CD4-positive, alpha-beta T cell treated with Interleukin-1 beta for 1 hour (primary cell): ENCODE data around the gene ZC3H18.
"Not testable (repeated sequence)": the region's sequence is repeated elsewhere in the genome, so short reads cannot be mapped to it uniquely, and the experiment has no call there.

ENCODE experiments used
- DNase-seq, 2 donors: peaks; one replicate each; pipeline ENCODE4 v3.0.0-alpha.2; 2020 to 2022

The ZC3H18 gene

DNA sequence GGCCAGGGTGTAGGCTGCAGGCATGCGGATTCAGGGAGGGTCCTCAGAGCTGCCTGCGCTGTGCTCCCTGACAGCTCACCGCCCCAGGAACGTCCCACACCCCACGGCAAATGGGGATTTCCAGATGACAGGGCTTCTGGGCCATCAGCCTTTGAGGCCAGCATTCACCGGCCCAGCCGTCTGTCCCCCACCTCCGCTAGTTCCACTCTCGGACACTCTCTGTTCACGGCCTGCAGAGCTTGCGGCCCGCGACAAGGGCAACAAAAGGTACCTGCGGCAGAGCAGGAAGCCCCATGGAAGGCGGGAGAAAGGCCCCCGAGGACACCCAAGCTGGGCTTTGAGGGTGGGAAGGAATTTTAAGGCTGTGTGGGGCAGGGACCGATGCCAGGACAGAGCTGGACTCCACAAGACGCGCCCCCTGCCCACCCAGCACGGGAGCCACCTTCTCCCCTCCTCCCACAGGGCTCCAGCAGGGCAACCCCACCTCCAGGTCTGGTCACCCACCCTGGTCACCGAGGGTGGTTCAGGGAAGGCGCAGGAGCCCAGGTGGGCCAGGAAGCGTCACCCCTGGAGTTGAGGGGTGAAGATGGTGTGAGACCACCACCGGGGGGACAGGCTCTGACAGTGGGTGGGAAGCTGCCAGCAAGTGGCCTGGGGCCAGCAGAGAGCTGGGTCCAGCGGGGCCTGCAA is 86.2 kb downstream of the ZC3H18 start:
- no peak for DNase-seq

DNA sequence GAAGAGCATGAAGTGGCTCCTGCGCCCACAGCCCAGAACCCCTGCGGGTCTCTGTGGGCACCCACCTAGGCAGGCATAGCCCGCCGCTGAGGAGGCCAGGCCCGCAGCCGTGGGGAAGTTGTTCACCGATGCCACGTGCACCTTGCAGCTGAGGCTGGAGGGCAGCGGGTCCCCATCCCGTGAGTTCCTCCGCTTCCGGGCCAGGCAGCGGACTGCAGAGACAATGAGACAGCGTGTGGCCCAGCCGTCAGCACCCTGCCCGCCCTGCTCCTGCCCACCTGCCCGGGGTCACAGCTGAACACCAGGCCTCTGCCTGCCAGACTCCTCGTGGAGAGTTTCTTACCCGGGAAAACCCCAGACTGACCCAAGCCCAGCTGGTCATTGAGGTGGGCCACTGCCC is 87.2 kb downstream of the ZC3H18 start:
- DNase-seq, result no peak

DNA sequence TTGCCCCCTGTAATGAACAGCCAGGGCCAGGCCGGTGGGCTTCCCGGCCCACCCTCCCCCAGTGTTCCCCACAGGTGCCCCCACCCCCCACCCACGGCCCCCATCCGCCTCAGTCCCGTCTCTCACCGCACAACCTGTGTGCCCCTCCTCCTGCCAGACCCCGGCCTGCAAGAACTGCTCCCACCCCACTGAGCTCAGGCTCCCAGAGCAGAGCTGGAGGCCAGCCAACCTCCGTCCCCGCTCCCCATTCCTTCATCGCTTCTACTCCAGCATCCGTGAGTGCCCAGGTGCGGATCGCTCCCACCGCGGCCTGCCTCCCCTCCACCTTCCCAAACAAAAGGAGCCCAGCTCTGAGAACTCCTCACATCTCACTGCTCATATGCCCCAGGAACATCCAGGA is 88.5 kb downstream of the ZC3H18 start:
- DNase-seq, result no peak

DNA sequence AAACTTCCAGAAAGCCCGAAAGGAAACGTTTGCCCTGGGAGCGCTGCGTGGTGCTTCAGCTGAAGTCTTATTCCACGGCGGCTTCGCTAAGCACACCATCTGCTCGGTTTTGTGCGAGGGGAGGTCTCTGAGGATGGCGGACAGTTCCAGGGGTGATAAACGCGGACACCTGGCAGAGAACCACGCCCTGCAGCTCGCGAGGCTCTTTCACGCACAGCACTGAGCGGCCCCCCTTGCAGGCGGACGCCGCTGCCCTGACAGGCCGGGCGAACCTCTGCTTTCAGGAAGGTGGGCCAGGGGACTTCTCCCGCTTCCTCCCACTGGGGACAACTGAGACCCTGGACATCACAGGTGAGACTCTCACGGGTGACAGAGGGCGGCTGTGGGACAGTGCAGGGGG is 89.0 kb downstream of the ZC3H18 start:
- DNase-seq, result no peak

DNA sequence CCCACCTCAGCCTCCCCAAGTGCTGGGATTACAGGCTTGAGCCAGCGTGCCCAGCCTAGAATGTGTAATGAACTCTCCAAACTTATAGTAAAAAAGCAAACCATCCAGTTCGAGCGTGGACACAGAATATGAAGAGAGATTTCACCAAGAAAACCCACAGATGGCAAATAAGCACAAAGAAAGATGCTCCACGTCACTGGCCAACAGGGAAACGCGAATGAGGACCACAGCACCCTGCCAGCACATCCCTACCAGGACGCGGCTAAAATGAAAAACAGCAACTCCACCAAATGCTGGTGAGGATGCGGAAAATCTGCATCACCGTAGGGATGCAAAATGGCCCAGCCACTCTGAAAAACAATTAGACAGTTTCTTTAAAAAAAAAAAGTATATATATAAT is 91.3 kb downstream of the ZC3H18 start:
- no peak for DNase-seq

DNA sequence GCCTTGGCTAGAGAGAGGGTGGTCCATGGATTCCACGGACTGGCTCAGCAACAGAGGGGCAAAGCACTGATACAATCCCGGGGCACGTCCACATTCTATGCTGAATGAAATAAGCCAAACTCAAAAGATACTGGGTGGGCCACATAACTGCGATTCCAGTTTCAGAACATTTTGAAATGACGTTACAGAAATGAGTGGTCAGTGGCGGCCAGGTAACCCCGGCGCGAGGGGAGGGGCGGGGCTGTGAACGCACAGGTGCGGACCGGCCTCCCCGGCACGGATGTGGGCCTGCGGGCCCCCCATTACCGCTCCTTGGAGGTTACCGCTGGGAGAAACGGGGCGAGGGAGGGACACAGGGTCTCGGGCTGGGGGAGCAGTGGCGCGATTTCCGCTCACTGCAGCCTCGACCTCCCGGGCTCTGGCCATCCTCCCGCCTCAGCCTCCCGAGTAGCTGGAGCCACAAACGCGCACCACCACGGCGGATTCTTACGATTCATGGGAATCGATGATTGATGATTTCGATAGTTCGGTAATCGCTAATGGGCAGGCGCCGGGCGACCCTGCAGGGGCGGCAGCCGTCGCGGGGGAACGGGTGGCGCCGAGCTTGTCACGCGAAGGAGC is 92.1 kb downstream of the ZC3H18 start:
- no peak for DNase-seq

DNA sequence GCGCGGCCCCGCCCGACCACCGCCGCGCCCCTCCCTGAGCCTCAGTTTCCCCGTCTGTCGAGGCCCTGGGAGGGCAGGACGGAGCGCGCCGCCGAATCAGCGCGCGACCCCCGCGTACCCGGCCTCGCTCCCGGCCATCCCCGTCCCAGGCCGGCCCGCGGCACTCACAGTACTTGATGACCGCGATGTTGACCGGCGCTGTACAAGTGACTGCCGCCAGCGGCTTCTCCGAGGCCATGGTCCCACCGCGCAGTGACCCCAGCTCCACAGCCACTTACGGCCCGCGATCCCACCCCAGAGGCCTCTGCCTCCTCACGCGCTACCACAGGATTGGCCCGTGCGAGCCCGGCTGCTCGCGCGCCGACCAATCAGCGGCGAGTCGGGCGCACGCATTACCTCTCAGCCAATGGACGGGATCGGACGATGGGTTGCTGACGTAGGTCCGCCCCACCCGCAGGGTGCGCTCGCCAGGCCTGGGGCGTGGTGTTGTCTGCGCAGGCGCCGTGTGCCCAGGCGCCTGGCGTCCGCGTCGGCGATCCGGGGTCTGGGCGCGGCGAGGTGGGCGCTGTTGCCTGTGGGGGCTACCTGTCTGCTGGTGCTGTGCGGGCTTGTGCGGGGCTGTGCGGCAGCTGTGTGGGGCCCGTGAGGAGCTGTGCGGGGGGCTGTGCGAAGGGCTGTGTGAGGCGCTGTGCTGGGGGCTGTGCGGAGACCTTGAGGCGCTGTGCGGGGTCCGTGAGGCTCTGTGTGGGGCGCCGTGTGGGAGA is 92.8 kb downstream of the ZC3H18 start, which contains the start of gene MVD:
Gene MVD, minus strand, starts transcription at position 249 of the 764 bp plus-strand sequence. Its CDS starts 11 bp downstream, at position 238.
- DNase-seq, result peak; percentile 96 to 97

DNA sequence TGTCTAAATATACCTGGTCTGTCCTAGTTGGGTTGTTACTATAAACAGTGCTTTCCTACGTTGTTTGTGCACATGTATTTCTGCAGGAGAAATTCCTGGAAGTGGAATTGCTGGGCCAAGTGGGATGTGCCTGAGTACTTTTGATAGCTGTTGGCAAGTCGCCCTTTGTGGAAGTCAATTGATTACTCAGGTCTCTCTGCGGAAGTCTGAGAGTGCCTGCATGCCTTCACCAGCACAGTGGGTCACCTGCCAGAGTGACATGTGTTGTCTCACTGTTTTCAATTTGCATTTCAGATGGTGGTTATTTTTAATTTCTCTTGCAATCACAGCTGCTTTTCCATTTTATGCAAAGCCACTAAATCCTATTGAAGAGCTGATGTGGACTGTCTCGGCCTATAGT is 94.9 kb downstream of the ZC3H18 start:
- no peak for DNase-seq

DNA sequence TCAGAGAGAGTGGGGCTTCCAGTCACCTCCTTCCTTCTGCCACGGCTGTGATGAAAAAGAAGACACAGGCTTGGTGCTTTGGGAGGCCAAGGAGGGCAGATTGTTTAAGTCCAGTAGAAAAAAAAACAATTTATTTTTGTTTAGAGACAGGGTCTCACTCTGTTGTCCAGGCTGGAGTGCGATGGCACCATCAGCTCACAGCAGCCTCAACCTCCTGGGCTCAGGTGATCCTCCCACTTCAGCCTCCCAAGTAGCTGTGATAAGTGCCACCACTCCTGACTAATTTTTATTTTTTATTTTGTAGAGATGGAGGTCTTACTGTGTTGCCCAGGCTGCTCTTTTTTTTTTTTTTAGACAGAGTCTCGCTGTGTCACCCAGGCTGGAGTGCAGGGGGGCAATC is 95.4 kb downstream of the ZC3H18 start:
- no peak for DNase-seq

DNA sequence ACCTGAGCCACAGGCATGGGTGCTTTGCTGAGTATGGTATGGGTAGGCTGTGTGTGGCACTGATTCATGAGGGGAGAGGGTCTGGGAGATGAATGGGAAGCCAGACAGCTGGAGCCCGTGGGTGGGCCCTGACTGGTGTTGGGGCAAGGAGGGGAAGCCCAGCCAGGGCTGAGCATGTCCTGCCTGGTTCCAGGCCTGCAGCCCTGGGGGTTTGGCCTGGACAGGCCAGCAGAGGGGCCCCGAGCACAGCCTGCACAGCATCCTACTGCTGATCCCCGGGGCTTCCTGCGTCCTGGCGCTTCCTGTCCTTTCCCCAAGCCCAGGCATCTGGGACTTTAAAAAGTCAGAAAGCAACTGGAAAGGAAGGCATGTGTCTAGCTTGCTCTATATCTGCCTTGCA is 97.3 kb downstream of the ZC3H18 start:
- no peak for DNase-seq

DNA sequence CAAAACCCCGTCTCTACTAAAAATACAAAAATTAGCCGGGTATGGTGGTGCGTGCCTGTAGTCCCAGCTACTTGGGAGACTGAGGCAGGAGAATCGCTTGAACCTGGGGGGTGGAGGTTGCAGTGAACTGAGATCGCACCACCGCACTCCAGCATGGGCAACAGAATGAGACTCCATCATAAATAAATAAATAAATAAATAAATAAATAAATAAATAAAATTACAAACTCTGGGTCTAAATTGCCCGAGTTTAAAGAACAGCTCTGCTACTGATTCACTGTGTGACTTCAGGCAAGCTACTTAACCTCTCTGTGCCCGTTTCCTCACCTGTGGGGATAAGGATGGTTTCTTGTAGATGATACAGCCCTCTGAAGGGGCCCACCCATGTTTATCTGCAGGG is 99.3 kb downstream of the ZC3H18 start:
- not testable (repeated sequence) for DNase-seq

DNA sequence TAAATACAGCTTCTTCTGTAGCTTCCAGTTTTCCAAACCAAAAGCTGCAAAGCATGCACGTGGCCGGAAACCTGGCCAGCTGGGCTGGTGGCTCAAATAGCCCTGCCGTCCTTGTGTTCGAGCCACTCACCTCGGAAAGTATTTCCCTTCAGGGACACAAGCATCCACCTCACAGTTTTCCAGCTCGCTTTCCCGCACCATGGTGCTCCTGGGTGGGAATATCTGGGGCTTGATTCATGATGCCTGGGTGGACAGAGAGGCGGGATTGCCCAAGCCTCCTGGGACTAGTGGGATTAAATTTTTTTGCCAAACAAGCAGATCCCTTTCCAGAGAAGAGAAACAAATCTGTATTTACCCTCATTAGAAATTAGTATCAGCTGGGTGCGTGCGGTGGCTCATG is 99.8 kb downstream of the ZC3H18 start:
- no peak for DNase-seq

DNA sequence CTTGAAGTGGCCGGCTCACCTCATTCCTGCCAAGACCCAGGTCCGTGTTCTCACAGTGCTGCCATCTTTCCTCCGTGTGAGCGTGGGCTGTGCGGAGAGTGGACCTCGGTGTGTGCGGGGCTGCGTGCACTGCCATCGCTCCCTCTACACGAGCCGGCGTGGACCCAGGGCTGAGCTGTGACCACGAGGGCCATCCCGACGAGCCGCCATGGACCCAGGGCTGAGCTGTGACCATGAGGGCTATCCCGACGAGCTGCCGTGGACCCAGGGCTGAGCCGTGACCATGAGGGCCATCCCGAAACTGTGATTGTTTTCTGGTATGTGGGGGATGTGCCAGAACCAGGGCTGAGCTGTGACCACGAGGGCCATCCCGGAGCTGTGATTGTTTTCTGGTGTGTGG is 101.6 kb downstream of the ZC3H18 start:
- no peak for DNase-seq

DNA sequence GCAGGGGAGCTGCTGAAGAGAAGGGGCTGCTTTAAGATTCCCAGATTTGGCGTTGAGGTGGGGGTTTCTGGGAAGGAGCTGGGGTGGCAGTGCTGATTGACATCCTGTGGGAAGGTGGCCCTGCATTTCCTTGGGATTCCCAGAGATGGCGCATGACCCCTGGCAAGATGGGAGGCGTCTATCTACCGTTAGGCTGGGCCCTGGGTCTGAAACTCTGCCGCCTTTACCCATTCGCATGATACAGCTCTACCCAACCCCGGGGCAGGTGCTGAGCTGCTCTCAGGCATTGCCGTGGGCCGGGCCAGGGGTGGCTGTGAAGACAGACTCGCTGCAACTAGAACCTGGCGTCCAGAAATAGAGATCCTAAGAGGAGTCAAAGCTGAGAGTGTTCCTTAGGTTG is 102.6 kb downstream of the ZC3H18 start:
- DNase-seq, result no peak

DNA sequence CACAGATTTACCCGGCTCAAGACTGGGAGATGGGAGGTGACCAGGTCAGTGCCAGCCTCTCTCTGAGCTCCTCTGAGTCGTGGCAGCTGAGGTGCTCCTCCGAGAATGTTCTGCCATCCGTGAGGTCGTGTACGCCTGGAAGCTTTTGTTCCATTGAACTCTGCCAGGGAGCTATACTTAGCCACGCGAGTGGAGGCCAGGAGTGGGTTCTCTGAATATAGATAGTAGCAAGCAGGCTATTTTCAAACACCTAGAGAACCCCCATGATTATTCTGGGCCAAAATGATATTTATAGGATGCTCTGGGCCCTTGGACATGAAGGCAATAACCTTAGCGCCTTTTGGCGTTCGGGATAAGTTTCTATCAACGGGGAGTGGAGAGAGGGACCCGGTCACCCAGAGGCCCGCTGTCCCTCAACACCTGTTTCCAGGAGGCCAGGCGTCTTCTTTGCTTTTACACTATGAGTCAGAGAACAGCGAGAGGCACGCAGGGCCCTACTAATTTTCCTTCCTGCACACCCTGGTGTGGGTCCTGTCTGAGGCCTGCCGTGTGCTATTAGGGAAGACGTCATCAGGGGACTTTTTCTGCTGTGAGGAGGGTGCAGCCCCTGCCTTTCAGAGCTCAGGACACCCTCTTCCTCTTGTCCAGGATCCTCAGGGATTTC is 103.6 kb downstream of the ZC3H18 start:
- no peak for DNase-seq

DNA sequence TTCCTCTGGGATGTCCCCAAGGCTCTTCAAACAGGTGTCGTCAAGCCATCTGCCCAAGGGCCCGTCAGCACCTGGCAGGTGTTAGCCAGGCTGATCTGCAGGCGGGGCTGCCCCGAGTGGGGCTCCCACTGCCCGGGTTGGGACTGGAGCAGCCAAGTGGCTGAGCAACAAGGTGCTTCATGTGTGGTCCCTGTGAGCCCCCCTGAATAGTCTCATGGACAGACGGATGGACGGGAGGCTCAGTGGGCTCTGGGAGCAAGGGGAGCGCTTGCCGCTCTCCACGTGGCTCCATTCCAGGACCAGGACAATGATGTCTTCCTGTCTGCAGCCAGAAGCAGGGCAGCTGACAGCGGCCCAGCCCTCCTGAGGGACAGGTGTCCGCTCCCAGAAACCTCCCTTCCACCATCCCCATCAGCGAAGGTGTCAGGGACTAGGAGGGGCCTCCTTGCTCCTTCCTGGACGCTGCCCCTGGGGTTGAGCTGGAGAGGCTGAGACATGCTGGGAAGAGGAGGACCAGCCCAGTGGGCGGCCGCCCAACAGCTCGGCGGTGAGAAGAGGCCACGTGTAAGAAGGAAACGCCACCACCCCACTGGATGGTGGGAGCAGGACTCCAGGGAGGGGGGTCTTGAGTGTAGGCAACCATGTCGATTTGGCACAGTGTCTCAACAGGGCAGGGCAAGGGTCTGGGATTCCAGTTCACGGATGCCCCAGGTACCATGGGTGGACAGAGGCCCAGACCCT is 106.5 kb downstream of the ZC3H18 start:
- DNase-seq, result no peak

DNA sequence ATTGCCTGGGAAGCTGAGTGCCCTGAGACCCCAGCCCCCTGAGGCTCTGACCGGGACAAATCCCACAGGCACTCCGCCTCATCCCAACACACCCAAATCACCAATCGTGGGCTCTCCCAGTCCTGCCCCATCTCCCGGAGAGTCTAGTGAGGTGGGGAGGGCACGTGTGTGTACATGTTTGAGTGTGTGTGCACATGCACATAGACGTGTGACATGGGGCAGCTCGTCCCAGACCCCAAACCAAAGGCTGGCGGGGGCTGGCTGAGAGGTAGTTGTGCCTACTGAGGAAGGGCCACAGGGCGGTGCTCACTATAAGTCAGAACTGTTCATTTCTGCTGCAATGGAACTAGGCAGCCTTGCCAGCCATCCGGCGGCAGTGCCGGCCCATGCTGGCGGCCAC is 107.5 kb downstream of the ZC3H18 start:
- DNase-seq, result no peak

DNA sequence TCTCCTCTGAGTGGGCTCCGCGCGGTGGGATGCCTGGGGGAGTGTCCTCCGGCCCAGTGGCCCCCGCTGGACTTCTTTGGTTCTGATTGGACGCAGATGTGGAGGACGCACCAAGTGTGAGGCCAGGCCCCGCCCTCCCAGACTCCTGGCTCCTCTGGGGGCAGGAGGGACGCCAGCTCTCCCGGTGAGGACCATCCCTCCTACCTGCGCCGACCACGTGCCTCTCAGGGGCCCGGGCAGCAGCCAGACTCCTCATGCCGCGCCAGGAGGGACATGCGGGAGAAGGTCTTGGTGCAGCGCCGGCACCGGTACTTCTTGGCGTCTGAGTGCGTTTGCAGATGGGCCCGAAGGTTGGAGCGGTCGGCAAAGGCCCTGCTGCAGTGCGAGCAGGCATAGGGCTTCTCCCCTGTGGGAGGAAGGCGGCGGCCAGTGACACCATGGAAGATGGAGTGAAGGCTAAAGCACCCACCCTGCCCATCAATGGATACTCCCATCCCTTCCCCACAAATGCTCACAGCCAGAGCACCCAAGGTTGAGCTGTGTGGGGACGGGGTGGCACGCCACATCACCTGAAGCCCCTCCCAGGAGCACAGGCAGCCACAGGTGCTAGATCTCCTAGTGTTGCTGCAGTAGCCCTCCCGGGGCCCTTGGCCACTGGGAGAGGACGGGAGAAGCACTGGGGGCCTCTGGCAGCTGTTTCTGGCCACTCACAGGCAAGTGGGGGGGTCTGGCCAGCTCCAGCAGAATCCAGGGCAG is 108.2 kb downstream of the ZC3H18 start:
- no peak for DNase-seq

DNA sequence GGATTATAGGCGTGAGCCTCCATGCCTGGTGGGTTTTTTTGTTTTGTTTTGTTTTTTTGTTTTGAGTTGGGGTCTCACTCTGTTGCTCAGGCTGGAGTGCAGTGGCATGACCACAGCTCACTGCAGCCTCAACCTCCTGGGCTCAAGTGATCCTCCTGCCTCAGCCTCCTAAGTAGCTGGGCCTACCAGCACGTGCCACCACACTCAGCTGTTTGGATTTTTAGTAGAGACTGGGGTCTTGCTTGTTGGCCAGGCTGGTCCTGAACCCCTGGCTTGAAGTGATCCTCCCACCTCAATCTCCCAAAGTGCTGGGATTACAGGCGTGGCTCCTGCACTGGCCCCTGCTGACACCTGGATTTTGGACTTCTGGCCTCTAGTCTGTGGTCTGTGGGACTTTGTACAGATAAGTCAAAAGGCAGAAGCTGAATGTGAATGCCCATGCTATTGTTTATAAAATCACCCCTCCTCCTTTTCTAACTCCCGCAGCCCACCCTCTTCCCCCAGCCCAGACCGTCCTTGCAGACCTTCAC is 110.4 kb downstream of the ZC3H18 start:
- no peak for DNase-seq

DNA sequence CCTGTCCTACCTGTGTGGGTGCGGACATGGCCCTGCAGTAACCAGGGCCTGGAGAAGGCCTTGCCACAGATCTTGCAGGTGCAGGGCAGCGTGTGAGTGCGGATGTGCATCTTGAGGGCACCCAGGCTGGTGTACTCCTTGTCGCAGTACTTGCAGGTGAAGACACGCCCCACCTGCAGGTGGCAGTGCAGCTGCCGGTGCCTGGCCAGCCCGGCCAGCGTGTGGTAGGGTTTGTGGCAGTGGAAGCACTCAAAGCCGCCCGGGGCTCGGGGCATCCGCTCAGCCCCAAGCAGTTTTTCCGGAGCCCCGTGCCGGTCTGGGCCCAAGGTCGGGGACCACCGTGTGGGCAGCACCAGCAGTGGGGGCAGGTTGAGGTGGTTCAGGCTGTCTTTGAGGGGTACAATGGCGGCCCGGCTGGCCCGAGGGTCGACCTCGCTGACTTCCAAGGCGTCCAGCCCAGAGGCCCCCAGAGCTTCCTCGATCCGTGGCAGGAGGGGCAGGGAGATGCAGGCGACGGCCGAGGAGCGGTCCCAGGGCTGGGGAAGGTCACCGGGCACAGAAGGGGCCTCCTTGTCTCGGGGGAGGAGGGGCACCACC is 111.0 kb downstream of the ZC3H18 start:
- peak; percentile 58 to 63 for DNase-seq
